NCI-H1092 treated with DMSO at 0.1 percent for 48 hours (cell line): ENCODE results near the gene GPR152.
"Not testable (repeated sequence)": the region's sequence is repeated elsewhere in the genome, so short reads cannot be mapped to it uniquely, and the experiment has no call there.

Experiments
- DNase-seq: peaks from one replicate; lab custom pipeline; 2025; lab: John Stamatoyannopoulos, UW

Gene GPR152

DNA sequence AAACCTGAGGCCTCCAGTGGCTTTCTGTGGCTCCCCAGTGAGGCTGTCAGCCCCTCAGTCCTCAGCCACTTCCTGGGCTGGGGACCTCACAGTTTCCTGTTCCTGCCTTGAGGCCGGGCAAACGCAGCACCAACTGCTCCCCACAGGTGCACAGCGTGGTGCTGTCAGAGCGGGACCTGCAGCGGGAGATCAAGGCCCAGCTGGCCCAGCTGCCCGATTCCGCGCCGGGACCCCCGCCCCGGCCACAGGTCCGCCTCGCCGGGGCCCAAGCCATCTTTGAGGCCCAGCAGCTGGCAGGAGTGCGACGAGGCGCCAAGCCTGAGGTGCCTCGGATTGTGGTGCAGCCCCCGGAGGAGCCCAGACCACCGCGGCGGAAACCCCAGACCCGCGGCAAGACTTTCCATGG, 43.3 kb downstream of the GPR152 start:
- no peak for DNase-seq

DNA sequence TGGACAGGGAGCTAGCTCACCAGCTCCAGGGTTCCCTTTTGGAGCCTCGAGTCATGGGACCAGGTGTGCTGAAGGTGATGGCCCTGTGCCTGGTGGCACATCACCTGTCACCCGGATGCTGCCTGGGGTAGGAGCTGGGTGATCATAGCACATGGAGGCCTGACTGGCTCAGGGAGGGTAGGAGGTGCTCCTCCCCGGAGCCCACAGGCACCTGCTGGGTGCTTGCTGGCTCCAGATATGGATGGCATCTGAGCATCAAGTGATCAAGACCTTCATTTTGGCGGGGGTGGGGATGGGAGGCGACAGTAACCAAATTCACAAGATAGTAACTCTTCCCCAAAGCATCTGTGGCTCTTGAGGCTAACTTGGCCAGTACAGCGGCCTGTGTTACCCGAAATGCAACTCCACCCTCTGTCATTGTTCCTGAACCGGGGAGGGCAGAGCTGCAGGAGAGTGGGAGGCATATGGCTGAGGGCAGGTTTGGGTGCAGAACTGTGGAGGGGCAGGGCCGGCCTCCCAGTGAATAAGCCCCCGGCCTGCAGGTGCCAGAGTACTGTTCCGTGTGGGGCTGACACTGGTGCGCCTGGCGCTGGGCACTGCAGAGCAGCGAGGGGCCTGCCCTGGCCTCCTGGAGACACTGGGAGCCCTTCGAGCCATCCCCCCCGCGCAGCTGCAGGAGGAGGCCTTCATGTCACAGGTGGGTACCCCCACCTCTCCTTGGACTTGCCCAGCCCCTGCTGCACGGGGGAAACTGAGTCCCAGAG, 43.9 kb downstream of the GPR152 start:
- no peak for DNase-seq

DNA sequence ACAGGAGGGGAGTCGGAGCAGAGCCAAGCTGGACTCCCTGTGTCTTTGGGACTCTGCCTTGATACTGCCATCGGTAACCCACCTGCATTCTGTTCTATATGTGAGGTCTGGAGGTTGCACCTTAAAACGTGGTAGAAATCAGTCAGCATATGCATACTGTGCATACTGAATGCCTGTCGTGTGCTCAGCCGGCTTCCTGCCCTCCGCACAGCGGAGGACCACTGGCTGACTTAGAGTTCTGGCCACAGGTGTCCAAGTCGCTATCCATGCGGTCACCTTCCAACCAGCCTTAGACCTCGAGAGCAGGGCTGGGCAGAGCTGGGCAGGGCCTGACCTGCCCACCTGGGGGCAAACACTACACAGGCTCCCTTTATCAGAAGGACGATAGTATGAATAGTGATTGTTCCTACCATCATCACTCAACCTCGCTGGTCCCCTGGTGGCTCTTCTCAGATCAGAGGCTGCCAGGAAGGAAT, 44.8 kb downstream of the GPR152 start:
- DNase-seq, result no peak

DNA sequence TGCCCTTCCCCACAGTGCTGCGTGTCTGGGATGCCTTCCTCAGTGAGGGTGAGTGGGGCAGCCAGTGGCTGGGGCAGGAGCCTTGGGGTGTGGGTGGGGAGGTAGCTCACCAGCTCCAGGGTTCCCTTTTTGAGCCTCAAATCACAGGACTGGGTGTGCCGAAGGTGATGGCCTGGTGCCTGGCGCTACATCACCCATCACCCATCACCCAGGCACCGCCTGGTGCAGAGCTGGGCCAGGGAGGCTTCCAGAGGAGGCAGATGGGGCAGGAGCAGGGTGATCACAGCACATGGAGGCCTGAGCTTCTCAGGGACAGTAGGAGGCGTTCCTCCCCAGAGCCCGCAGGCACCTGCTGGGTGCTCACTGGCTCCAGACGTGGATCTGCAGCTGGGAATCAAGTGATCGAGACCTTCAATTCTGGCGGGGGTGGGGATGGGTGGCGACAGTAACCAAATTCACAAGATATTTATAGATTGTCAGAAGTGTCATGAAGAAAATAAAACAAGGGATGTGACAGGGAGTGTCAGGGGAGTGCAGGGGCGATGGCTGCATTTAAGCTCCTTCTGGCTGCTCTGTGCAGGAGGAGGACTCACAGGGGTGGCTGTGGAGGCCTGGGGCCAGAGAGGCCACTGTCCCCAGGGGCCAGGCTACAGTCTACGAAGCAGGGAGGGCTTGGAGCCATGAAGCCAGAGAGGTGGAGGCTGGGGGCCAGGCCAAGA, 45.4 kb downstream of the GPR152 start:
- DNase-seq, result peak; percentile 9

GRCh38 chr11:67406420-67406968, 46.0 kb downstream of the GPR152 start:
- DNase-seq, result no peak

GRCh38 chr11:67405688-67406339, 46.7 kb downstream of the GPR152 start:
- no peak for DNase-seq

DNA sequence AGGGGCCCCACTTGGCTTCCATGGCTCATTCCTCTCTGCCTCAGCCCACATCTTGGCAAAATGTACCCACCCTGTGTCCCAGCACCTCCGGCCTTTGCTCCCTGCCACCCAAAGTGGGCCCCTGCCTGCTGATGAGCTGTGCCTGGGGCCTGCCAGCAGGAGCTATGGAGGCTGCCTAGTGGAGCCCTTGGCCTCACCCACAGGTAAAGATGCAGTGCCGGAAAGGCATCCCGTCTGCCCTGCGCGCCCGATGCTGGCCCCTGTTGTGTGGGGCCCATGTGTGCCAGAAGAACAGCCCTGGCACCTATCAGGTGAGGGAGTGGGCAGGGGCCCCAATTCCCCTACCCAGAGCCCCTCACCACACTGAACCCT, 47.3 kb downstream of the GPR152 start:
- DNase-seq, result no peak

DNA sequence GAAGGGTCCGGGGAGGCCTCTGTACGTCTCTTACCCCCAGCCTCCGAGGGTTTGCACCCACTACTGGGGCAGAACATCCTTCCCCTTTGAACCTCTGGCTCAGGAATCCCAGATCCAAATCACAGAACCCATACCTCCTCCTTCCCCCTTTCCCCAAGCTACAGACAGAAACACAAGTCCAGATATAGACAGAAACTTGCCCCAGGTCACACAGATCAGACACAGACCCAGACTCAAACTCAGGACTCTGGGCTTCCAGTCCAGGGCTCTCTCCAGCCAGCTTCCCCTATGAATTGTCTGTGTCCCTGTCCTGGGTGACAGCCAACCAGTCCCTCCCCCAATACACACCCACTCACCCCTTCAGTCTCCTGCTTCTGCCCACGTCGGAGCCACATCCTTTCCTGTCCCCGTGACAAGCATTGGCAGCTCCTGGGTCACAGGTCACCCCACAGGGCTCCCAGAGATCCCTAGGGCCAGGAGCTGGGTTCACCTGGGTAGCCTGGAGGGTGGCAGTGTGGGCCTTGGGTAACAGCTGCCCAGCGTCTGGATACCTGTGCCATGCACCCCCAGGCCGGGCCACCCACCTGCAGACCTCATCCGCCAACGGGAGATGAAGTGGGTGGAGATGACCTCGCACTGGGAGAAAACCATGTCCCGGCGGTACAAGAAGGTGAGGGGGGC, 47.9 kb downstream of the GPR152 start:
- no peak for DNase-seq

DNA sequence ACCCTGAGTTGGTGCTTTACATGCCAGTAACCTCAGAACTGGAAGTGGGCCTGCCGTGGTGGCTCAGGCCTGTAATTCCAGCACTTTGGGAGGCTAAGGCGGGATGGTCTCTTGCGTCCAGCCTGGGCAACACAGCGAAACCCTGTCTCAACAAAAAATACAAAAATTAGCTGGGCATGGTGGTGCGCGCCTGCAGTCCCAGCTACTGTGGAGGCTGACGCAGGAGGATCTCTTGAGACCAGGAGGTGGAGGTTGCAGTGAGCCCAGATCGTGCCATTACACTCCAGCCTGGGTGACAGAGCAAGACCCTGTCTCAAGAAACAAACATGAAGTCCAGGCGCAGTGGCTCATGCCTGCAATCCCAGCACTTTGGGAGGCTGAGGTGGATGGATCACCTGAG, 49.4 kb downstream of the GPR152 start:
- not testable (repeated sequence) for DNase-seq

GRCh38 chr11:67402192-67402839, 50.2 kb downstream of the GPR152 start:
- DNase-seq, result not testable (repeated sequence)

- peak; percentile 88 for DNase-seq
Measured at GRCh38 chr11:67401495-67402191, 50.9 kb downstream of the GPR152 start, which contains the start of gene PPP1CA. Gene PPP1CA (minus strand): TSS chr11:67401858. CDS start chr11:67401782, 76 bp downstream.
